Endothelial cell of umbilical vein (primary cell): Measurements from ENCODE around the gene FXYD7. TPM values are rescaled to one million over a fixed set of nuclear protein-coding genes. Genes with fewer than 3 reads are reported as not detected.

Experiments used
- BruUV-seq: library from RNA; stranded (reverse); fragments of 400-500 nt; replicated peaks from 2 replicates; lab custom pipeline; 2021; lab: Mats Ljungman, UMichigan
- CTCF ChIA-PET: fragments of 300-600, 350-600 bp; sonication (Branson Sonifier 250); formaldehyde crosslinking; loops from one replicate; lab custom pipeline; 2021; ENCODE audit warnings: antibody characterized with exemption, inconsistent platforms; lab: Charles Lee
- POLR2A ChIA-PET: fragments of 300-600, 350-600 bp; sonication (Branson Sonifier 250); formaldehyde crosslinking; loops from one replicate; lab custom pipeline; 2021; ENCODE audit warnings: antibody characterized with exemption, inconsistent platforms; lab: Charles Lee
- DNase-seq: peaks from one replicate; pipeline ENCODE4 v3.0.0-alpha.2; 2011; ENCODE audit warnings: low read depth, low spot score
- FAIRE-seq: peaks from 2 replicates; lab custom pipeline; 2011; peaks lifted over from hg19 to GRCh38; lab: Jason Lieb, UNC
- H2AFZ ChIP-seq: 2 replicates; pipeline ENCODE4 v1.6.0; 2012; ENCODE audit warnings: low read depth, low read length, control low read depth, inconsistent platforms
- H3K27ac ChIP-seq: 2 replicates; pipeline ENCODE4 v1.5.1; 2011; ENCODE audit warnings: low read depth, mild to moderate bottlenecking, control low read depth, low read length, moderate library complexity; ENCODE audit not compliant: insufficient read depth
- H3K27me3 ChIP-seq, 2 experiments: 2 replicates each; pipeline versions ENCODE4 v1.6.0 to v1.6.1; 2011; ENCODE audit warnings: low read length in 2 of 2, mixed read lengths in 1 of 2; ENCODE audit not compliant: control insufficient read depth in 2 of 2, insufficient read depth in 2 of 2
- H3K36me3 ChIP-seq, 2 experiments: 2 replicates in 1 of 2; 3 replicates in 1 of 2; pipeline ENCODE4 v1.5.1; 2011; ENCODE audit warnings: low read length in 2 of 2, mild to moderate bottlenecking in 1 of 2, moderate library complexity in 1 of 2; ENCODE audit not compliant: control insufficient read depth in 2 of 2, insufficient read depth in 2 of 2; ENCODE audit errors: extremely low read depth in 1 of 2
- H3K4me1 ChIP-seq: 3 replicates; pipeline ENCODE4 v1.5.1; 2011; ENCODE audit warnings: mild to moderate bottlenecking, low read length; ENCODE audit not compliant: control insufficient read depth, insufficient read depth; ENCODE audit errors: extremely low read depth
- H3K4me2 ChIP-seq: 2 replicates; pipeline ENCODE4 v1.6.1; 2011; ENCODE audit warnings: low read length, control low read depth, mixed read lengths; ENCODE audit not compliant: insufficient read depth
- H3K4me3 ChIP-seq, 3 experiments: fragments of 200-600 bp in 1 of 3; sonication (generic), shearing (Covaris generic) in 1 of 3; replicated peaks in 1 of 3; 2 replicates each; pipeline ENCODE4 v1.5.1; 2011 to 2016; ENCODE audit warnings: control low read depth in 3 of 3, low read length in 3 of 3, mild to moderate bottlenecking in 2 of 3, inconsistent platforms in 1 of 3, low read depth in 1 of 3, moderate library complexity in 1 of 3; ENCODE audit not compliant: insufficient read depth in 1 of 3
- H3K79me2 ChIP-seq: 2 replicates; pipeline ENCODE4 v1.6.0; 2012; ENCODE audit warnings: low read length, inconsistent platforms; ENCODE audit not compliant: control insufficient read depth, insufficient read depth
- H3K9ac ChIP-seq: replicated peaks from 2 replicates; pipeline ENCODE3; 2011; ENCODE audit warnings: low read length, control low read depth; ENCODE audit not compliant: insufficient read depth; ENCODE audit errors: extremely low read depth
- H3K9me1 ChIP-seq: replicated peaks from 3 replicates; pipeline ENCODE4 v1.6.0; 2011; ENCODE audit warnings: mild to moderate bottlenecking, low read length; ENCODE audit not compliant: control insufficient read depth, insufficient read depth; ENCODE audit errors: extremely low read depth
- H3K9me3 ChIP-seq: replicated peaks from 2 replicates; pipeline ENCODE4 v1.5.1; 2012; ENCODE audit warnings: low read length, inconsistent platforms; ENCODE audit not compliant: control insufficient read depth, insufficient read depth
- H4K20me1 ChIP-seq: replicated peaks from 2 replicates; pipeline ENCODE3; 2011; ENCODE audit warnings: mild to moderate bottlenecking, low read length; ENCODE audit not compliant: control insufficient read depth, insufficient read depth; ENCODE audit errors: extremely low read depth
- EZH2 ChIP-seq: IDR thresholded peaks from 2 replicates; pipeline ENCODE4 v1.6.1; 2012; ENCODE audit warnings: borderline replicate concordance, low read depth, mild to moderate bottlenecking, moderate library complexity, low read length, inconsistent platforms; ENCODE audit not compliant: severe bottlenecking
- FOS ChIP-seq: IDR thresholded peaks from 2 replicates; pipeline ENCODE4 v1.6.1; 2011; ENCODE audit warnings: mild to moderate bottlenecking, low read length, moderate library complexity, borderline replicate concordance; ENCODE audit not compliant: insufficient read depth
- GATA2 ChIP-seq: IDR thresholded peaks from 2 replicates; pipeline ENCODE4 v1.7.0; 2011; ENCODE audit warnings: low read depth, mild to moderate bottlenecking, moderate library complexity, mixed read lengths, low read length; ENCODE audit not compliant: insufficient read length, insufficient read depth
- JUN ChIP-seq: IDR thresholded peaks from 2 replicates; pipeline ENCODE4 v1.6.1; 2011; ENCODE audit warnings: borderline replicate concordance, low read depth; ENCODE audit not compliant: insufficient read length, insufficient read depth
- MAX ChIP-seq: IDR thresholded peaks from 2 replicates; pipeline ENCODE4 v1.6.1; 2011; ENCODE audit not compliant: insufficient read depth, insufficient read length
- MYC ChIP-seq: IDR thresholded peaks from one replicate; pipeline ENCODE4 v1.6.1; 2011; ENCODE audit warnings: mild to moderate bottlenecking, low read depth, low read length
- POLR2A ChIP-seq: IDR thresholded peaks from 2 replicates; pipeline ENCODE4 v1.6.1; 2012; ENCODE audit warnings: low read depth, mild to moderate bottlenecking, control low read depth, low read length
- POLR2AphosphoS5 ChIP-seq: IDR thresholded peaks from 2 replicates; pipeline ENCODE4 v1.6.1; 2012; ENCODE audit warnings: low read depth, mild to moderate bottlenecking, control low read depth, low read length, moderate library complexity; ENCODE audit not compliant: insufficient read depth
- dilution Hi-C: fragments of 300-500 bp; cut with MboI; formaldehyde crosslinking; loops from one replicate; pipeline ENCODE4 v1.15.0; 2019; ENCODE audit warnings: low sequenced_read_pairs; ENCODE audit not compliant: extremely low pct_ligation_motif_present
- intact Hi-C: fragments of 100-400 bp; cut with micrococcal nuclease; formaldehyde crosslinking; loops from one replicate; pipeline ENCODE4 v1.10.0; 2022
- polyA plus RNA-seq, 4 experiments: library from polyadenylated mRNA; depleted of rRNA in 3 of 4; stranded (reverse) in 3 of 4; unstranded in 1 of 4; fragments of >200 nt; gene quantifications; 2 replicates each; pipeline versions ENCODE4 v1.2.1 to v1.2.3, GENCODE V29; 2011 to 2012; ENCODE audit warnings: missing spikeins in 1 of 4
- total RNA-seq: library from RNA; stranded (reverse); gene quantifications from 2 replicates; pipeline ENCODE4 v1.2.3, GENCODE V29; 2021
- TF ChIP-seq, protein P1 (sequence below), 2 donors: IDR thresholded peaks; 1 replicate in 1 of 2; 2 replicates in 1 of 2; pipeline ENCODE4 v1.5.1; 2011; ENCODE audit warnings: low read length in 2 of 2, mild to moderate bottlenecking in 2 of 2, moderate library complexity in 2 of 2, control low read depth in 1 of 2, inconsistent platforms in 1 of 2, low read depth in 1 of 2; ENCODE audit not compliant: insufficient read depth in 1 of 2; ENCODE audit errors: extremely low read depth in 1 of 2

Gene FXYD7
- total and polyA plus RNA-seq, 2 donors (not counting 3 experiments of a cell fraction or from before 2014, with no cell fraction given), result not detected

- H3K79me2 ChIP-seq, result no peaks in the 10 kb centered on the region
- FAIRE-seq (no peak), DNase-seq (no peak)
- TF ChIP-seq, protein P1, sequence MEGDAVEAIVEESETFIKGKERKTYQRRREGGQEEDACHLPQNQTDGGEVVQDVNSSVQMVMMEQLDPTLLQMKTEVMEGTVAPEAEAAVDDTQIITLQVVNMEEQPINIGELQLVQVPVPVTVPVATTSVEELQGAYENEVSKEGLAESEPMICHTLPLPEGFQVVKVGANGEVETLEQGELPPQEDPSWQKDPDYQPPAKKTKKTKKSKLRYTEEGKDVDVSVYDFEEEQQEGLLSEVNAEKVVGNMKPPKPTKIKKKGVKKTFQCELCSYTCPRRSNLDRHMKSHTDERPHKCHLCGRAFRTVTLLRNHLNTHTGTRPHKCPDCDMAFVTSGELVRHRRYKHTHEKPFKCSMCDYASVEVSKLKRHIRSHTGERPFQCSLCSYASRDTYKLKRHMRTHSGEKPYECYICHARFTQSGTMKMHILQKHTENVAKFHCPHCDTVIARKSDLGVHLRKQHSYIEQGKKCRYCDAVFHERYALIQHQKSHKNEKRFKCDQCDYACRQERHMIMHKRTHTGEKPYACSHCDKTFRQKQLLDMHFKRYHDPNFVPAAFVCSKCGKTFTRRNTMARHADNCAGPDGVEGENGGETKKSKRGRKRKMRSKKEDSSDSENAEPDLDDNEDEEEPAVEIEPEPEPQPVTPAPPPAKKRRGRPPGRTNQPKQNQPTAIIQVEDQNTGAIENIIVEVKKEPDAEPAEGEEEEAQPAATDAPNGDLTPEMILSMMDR (IDR thresholded peaks at IDR 0.05; ENCODE audit: extremely low read depth in 1 of 2, insufficient read depth in 1 of 2, low read depth in 1 of 2, low read length in 2 of 2), result no peak
- TF ChIP-seq FOS (no peak), POLR2A (no peak), MYC (no peak), GATA2 (no peak), JUN (no peak), POLR2AphosphoS5 (no peak), MAX (no peak), EZH2 (no peak)
- BruUV-seq, result no TSS peak
- dilution Hi-C loops (no loop called here), intact Hi-C loops (no loop called here)
- H2AFZ ChIP-seq, result no peak overlapping the region
- no peak overlapping the region for H3K27ac ChIP-seq
- H3K4me2 ChIP-seq, result no peak overlapping the region
- H3K4me1 ChIP-seq, result peaks cover 4% of the 10 kb centered on the region
- H3K9me3 ChIP-seq, result no peaks in the 10 kb centered on the region
- no peak overlapping the region for H3K9ac ChIP-seq
- peaks cover 0 to 4% of the 10 kb centered on the region in 2 experiments for H3K27me3 ChIP-seq
- H3K9me1 ChIP-seq, result no peaks in the 10 kb centered on the region
- ChIA-PET POLR2A (no interaction called here), CTCF (interaction anchor here (0.5 to 1.5 kb wide), 2 partner anchors 11 to 114 kb away, joined by 3 read pairs; no protein-coding TSS in a partner anchor)
- H3K4me3 ChIP-seq, result no peak overlapping the region
- no peaks in the 10 kb centered on the region for H4K20me1 ChIP-seq
- H3K36me3 ChIP-seq, result no peaks in the 10 kb centered on the region
Observed at GRCh38 chr19:35181387-35181786, 38.3 kb downstream of the FXYD7 start.
